Esophagus muscularis mucosa (tissue), 4 donors: Measurements from ENCODE around the gene IFT52.

Experiments used
- CTCF ChIP-seq, 3 experiments: fragments of 200-600 bp in 2 of 3; fragments of 450-650 bp in 1 of 3; sonication (generic) in 2 of 3; IDR thresholded peaks; one replicate each; pipeline ENCODE4 v1.5.1; 2017 to 2019; ENCODE audit warnings: antibody characterized with exemption in 3 of 3, mild to moderate bottlenecking in 2 of 3, moderate library complexity in 1 of 3
- EP300 ChIP-seq: sonication (generic); formaldehyde crosslinking; IDR thresholded peaks from one replicate; pipeline ENCODE4 v1.6.1; 2017; ENCODE audit warnings: antibody characterized with exemption
- POLR2A ChIP-seq: fragments of 450-650 bp; IDR thresholded peaks from one replicate; pipeline ENCODE4 v1.6.1; 2017; ENCODE audit warnings: antibody characterized with exemption, moderate library complexity, mild to moderate bottlenecking, low read depth
- POLR2AphosphoS5 ChIP-seq, 2 donors: sonication (generic); formaldehyde crosslinking; IDR thresholded peaks; one replicate each; pipeline ENCODE4 v1.6.1; 2017; ENCODE audit warnings: antibody characterized with exemption in 2 of 2

- TF ChIP-seq POLR2A (no peak), EP300 (no peak), CTCF (IDR thresholded peaks at IDR 0.05) (no peak), POLR2AphosphoS5 (IDR thresholded peaks at IDR 0.05) (no peak)
Measured at GRCh38 chr20:43642548-43642947, 51.8 kb downstream of the IFT52 start.
